ENCODE measurements around the gene AMBN. TPM values are rescaled to one million over a fixed set of nuclear protein-coding genes. Genes with fewer than 3 reads are reported as not detected.
A peak's percentile ranks its signal among the peaks of the same experiment; 100 is the strongest.

AMBN gene
- total and polyA plus RNA-seq, 2 experiments from 2014 or later, result not detected

DNA sequence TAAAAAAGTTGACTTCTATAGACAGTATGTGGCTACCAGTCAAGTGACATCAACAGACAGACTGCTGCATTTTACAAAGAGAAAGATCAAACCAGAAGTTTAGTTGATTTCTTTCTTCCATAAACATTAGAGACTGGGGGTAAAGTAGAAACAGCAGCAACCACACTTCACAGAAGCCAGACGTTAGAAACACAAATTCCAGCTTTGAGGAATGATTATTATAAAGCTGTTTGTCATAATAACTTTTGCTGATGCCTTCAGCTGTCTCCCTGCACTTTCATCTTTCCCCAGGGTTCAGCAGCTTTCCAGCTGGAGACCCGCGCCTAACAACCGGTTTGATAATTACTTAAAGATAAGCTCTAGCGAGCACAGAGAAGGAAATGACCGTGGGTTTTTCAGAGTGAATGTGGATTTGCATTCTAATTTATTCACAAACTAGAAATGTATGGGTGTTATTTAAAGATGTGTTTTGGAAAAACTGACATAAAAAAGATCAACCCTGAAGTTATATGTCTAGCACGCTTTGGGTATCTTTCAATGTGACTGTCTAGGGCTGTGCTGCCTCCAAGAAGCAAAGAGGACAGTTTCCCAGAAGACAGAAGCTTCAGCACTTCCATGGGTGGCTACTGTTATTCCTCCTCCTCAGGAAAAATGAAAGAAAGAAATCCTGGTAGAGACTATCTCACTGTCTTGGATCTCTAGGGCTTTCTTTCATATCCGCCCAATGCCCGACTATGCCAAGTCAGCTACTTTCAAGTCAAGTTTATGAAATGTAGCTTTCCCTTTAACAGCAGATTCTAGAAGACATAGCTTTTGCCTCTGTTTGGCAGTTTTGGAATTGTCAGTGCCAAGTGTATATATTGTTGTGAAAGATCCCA is 21.5 kb downstream of the AMBN start:
- Histone ChIP-seq H2AFZ (peak overlapping the region; percentile 43; the same call in 1 of the 2 replicates), H3K79me2 (replicated peaks; ENCODE audit: insufficient read depth) (no peaks in the 10 kb centered on the region), H3K27ac (ENCODE audit: low read depth) (no peak overlapping the region), H3K4me3 (no peak overlapping the region), H4K20me1 (replicated peaks; ENCODE audit: insufficient read depth) (no peaks in the 10 kb centered on the region; the same call in 1 of the 2 replicates), H3K9me2 (ENCODE audit: insufficient read depth) (peaks cover 1% of the 10 kb centered on the region), H3F3A (replicated peaks; ENCODE audit: low read depth) (no peaks in the 10 kb centered on the region), H3K4me2 (no peak overlapping the region), H3K4me1 (ENCODE audit: insufficient read depth) (no peaks in the 10 kb centered on the region), H3K27me3 (ENCODE audit: insufficient read depth) (no peaks in the 10 kb centered on the region), H3K36me3 (ENCODE audit: insufficient read depth) (no peaks in the 10 kb centered on the region)
- no peaks in the 10 kb centered on the region for H3K36me3 Mint-ChIP-seq (ENCODE audit: low read depth)
- H3K4me1 Mint-ChIP-seq, result no peaks in the 10 kb centered on the region; the same call in 2 of the 3 replicates
- TF ChIP-seq EZH2 (IDR thresholded peaks at IDR 0.05; ENCODE audit: low read depth, unreplicated experiment) (no peak), ZNF462 (CRISPR knock-in tag; IDR thresholded peaks at IDR 0.05) (no peak), ZNF331 (CRISPR knock-in tag; IDR thresholded peaks at IDR 0.05; ENCODE audit: low read depth) (no peak), JUNB (IDR thresholded peaks at IDR 0.05; ENCODE audit: unreplicated experiment) (no peak), EZH2phosphoT487 (IDR thresholded peaks at IDR 0.05; ENCODE audit: unreplicated experiment) (no peak), NANOG (IDR thresholded peaks at IDR 0.05; ENCODE audit: borderline replicate concordance) (no peak), ZNF114 (CRISPR knock-in tag; IDR thresholded peaks at IDR 0.05) (no peak), CREB1 (CRISPR knock-in tag; IDR thresholded peaks at IDR 0.05; ENCODE audit: low read depth) (no peak), STAT1 (IDR thresholded peaks at IDR 0.05; ENCODE audit: unreplicated experiment) (no peak), ETS1 (IDR thresholded peaks at IDR 0.05) (no peak), POLR2AphosphoS5 (IDR thresholded peaks at IDR 0.05; ENCODE audit: low read depth) (no peak)
- TF ChIP-seq, protein P1, sequence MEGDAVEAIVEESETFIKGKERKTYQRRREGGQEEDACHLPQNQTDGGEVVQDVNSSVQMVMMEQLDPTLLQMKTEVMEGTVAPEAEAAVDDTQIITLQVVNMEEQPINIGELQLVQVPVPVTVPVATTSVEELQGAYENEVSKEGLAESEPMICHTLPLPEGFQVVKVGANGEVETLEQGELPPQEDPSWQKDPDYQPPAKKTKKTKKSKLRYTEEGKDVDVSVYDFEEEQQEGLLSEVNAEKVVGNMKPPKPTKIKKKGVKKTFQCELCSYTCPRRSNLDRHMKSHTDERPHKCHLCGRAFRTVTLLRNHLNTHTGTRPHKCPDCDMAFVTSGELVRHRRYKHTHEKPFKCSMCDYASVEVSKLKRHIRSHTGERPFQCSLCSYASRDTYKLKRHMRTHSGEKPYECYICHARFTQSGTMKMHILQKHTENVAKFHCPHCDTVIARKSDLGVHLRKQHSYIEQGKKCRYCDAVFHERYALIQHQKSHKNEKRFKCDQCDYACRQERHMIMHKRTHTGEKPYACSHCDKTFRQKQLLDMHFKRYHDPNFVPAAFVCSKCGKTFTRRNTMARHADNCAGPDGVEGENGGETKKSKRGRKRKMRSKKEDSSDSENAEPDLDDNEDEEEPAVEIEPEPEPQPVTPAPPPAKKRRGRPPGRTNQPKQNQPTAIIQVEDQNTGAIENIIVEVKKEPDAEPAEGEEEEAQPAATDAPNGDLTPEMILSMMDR (conservative IDR thresholded peaks at IDR 0.05; ENCODE audit: low read depth in 2 of 2), result no peak
- TF ChIP-seq, protein P2, sequence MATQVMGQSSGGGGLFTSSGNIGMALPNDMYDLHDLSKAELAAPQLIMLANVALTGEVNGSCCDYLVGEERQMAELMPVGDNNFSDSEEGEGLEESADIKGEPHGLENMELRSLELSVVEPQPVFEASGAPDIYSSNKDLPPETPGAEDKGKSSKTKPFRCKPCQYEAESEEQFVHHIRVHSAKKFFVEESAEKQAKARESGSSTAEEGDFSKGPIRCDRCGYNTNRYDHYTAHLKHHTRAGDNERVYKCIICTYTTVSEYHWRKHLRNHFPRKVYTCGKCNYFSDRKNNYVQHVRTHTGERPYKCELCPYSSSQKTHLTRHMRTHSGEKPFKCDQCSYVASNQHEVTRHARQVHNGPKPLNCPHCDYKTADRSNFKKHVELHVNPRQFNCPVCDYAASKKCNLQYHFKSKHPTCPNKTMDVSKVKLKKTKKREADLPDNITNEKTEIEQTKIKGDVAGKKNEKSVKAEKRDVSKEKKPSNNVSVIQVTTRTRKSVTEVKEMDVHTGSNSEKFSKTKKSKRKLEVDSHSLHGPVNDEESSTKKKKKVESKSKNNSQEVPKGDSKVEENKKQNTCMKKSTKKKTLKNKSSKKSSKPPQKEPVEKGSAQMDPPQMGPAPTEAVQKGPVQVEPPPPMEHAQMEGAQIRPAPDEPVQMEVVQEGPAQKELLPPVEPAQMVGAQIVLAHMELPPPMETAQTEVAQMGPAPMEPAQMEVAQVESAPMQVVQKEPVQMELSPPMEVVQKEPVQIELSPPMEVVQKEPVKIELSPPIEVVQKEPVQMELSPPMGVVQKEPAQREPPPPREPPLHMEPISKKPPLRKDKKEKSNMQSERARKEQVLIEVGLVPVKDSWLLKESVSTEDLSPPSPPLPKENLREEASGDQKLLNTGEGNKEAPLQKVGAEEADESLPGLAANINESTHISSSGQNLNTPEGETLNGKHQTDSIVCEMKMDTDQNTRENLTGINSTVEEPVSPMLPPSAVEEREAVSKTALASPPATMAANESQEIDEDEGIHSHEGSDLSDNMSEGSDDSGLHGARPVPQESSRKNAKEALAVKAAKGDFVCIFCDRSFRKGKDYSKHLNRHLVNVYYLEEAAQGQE (IDR thresholded peaks at IDR 0.05; ENCODE audit: unreplicated experiment), result no peak
- H3K27me3 Mint-ChIP-seq (ENCODE audit: insufficient read depth, low read depth, poor library complexity), result no peaks in the 10 kb centered on the region
- ATAC-seq (no peak), DNase-seq (ENCODE audit: low spot score) (no peak)
- no peak overlapping the region for H3K27ac Mint-ChIP-seq
- H3K4me3 Mint-ChIP-seq, result no peak overlapping the region
- no peaks in the 10 kb centered on the region; the same call in 2 of the 3 replicates for H3K9me3 Mint-ChIP-seq
